Pons (tissue), 1 donor: ENCODE data around the gene CIB4.
"Not testable (repeated sequence)": the region's sequence is repeated elsewhere in the genome, so short reads cannot be mapped to it uniquely, and the experiment has no call there.

Experiments
- DNase-seq: peaks from one replicate; pipeline ENCODE4 v3.0.0-alpha.2; 2016; ENCODE audit warnings: low spot score

The CIB4 gene

DNA sequence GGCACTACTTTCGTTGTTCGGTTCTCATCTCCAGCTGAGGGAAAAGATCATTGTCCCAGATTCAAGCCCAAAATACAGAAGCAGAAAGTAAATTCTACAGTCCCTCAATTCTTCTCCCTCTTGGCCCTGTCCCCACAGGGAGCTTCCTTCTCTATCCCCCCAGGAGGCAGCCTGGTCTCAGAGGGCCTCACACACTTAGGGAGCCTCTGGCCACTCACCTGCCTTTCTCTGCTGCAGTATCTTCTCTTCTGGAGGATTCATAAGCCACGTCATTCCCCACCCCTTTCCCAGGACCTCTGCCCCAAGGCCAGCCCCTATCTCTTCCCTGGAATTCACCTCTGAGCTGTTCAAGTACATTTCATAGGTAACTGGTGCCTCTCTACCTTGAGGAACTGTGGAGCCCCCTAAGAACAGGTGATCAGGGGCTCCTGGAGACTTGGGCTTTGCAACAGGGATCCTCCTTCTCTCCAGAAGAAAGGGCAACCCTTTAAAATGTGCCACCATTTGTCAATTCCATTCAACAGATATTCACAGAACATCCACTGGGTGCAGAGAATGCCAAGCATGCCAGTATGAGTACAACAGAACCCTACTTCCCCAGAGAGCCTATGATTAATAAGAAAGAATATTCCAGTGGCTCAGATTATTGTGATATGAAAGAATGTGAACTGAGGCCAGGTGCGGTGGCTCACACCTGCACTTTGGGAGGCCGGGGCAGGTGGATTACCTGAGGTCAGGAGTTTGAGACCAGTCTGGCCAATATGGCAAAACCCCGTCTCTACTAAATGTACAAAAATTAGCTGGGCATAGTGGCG lies 72.9 kb downstream of the CIB4 start:
- no peak for DNase-seq

DNA sequence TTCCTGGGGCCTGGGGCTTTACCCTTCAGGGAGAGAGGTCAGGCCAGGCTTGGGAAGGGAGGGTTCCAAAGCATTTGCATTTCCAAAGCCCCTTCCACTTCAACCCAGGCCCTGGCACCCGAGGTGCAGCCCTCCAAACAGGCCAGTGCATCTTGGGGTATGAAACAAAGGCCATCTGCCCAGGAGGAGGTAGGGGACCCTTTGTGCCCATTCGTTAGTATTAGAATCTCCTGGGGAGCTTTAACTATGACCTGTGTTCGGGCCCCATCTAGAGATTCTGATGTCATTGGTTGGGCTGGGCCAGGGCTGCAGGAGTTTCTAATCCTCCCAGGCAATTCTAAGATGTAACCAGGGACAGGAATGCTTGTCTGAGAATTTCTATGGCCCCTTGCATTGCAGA lies 73.6 kb downstream of the CIB4 start:
- DNase-seq = no peak

GRCh38 chr2:26566731-26567130 lies 74.4 kb downstream of the CIB4 start:
- DNase-seq = not testable (repeated sequence)

DNA sequence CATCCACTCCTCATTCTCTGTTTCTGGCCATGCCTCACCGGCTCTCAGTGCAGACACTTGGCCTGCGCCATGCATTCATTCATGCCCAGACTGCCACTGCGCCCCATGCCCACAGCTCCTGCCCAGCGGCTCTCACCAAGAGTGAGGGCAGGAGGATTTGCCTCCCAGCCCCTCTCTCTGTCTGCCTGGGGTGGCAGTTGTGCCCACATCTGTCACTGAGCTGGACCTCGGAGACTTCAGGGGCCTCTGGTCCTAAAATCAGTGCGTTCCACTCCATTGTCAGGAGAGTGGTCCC lies 75.1 kb downstream of the CIB4 start:
- DNase-seq = no peak

- DNase-seq = no peak
Observed at GRCh38 chr2:26564121-26564644, 77.0 kb downstream of the CIB4 start.

DNA sequence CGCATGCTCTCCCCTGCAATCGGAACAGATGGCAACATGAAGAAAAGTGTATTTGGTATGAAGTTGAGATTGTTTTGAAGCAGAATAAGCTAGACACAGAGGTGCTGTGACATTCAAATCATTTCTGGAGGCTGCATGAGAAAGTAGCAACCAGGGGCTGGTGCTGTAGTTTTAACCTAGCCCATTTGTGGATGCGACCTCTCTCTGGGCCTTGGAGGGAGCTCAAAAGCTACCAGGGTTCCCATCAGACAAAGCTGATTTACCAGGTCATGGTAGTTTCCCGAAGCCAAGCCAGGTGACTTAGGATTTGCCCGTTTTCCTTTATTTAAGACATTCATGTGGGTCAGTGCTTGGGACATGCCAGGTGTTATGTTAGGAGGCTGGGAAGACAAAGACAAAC lies 77.5 kb downstream of the CIB4 start:
- DNase-seq = no peak

- DNase-seq = peak; percentile 19
Observed at GRCh38 chr2:26562811-26563645, 78.1 kb downstream of the CIB4 start.

DNA sequence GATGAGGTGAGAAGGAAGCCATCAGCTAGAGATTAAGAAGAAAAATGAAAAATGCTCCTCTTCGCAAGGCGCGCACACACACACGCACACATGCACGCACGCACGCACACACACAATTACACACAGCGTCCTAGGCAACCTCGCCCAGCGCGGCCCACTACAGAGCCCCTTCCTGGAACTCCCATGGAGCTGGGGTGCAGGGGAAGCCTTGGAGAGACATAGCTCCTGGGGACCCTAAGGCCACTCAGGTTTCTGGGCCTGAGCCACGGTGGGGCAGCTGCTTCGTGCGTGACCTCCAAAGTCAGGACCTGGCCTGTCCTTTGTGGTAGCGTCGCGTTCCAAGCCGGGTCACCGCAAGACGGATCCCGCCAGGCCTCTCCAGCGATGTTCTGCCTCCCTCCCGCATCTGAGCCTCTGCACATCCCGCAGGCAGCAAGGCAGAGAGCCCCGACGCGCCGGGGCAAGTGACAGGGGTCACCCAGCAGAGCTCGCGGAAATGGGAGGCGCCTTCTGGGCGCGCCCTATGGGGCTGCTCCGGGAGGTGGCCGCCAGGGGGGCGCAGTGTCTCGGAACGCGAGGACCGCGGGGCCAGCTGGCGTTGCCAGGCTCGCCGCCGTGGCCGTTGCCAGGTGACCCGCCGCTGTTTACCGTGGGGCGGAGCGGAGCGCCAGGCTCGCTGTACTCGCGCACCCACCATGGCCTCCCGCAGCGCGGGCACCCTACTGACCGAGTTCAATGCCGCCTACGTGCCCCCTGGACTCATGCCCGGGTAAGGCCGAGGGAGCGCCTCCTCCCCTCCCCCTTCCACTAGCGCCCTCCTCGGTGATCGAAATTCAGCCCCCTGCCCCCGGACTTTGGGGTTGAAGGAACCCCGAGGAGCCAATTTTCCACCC lies 79.0 kb downstream of the CIB4 start:
- DNase-seq = no peak

GRCh38 chr2:26561376-26561775 lies 79.8 kb downstream of the CIB4 start:
- DNase-seq = no peak

DNA sequence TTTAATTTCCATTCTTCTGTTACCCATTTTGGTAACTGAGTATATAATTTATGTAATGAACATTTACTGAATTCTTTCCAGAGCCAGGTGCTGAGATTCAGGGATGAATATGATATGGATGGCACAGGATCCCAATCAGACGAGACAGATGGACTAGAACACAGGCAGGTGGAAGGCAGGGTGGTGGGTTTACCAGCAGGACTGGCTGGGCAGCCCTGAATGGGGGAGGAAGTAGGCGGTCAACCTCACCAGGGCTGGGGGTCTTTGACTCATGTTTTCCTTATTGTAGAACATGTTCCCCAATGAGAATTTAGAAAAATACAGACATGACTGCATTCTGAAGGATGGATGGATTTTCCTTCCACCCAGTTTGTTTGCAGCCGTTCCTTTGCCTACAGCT lies 80.3 kb downstream of the CIB4 start:
- DNase-seq = no peak

DNA sequence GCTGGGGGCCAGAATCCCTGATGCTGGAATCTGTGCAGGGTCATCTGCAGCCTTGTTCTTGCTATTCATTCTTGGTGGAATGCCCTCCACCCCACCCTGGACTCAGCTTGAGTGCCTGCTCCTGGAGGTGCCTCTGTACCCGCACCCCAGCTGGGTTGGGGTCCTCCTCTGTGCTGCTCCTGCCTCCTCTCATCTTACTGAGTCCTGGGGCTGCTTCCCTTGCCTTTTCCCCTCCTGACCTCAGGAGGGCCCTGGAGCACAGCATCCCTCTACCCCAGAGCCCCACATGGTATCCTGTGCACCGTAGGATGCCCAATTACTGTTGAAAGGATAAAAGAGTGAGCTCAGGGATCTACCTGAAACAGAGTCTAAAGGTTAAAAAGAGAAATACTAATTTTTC lies 81.6 kb downstream of the CIB4 start:
- no peak for DNase-seq

- no peak for DNase-seq
Observed at GRCh38 chr2:26559044-26559405, 82.1 kb downstream of the CIB4 start.

- no peak for DNase-seq
Observed at GRCh38 chr2:26558271-26559043, 82.7 kb downstream of the CIB4 start.

DNA sequence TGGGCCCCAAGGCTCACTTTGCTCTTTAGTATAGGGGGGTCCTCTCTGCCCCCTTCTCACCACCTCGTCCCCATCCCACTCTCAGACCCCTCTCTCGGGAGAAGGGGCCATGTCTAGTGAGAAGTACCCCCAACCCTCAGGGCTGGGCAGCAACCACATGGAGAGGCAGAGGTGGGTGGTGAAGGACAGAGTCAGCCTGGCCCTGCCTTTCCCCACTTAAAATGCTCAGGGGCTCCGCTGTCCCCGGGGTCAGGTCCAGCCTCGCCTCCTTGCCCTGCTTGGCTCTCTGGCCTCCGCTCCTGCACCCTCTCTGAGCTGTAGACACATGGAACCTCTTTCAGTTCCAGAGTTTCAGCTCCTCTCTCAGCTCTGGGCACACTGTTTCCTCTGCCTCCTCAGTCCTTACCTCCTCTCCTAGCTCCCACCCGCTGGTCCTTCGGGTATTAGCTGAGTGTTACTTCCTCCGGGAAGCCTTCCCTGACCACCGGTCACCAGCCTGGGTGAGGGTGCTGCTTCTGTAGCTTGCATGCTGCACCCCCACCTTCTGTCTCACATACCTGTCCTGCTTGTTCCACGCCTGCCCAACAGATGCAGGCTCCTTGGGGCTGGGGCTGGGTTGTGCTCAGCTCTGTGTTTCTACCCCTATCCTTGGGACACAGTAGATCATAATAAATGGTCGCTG lies 83.8 kb downstream of the CIB4 start:
- no peak for DNase-seq

- no peak for DNase-seq
Observed at GRCh38 chr2:26556309-26557243, 84.6 kb downstream of the CIB4 start.

DNA sequence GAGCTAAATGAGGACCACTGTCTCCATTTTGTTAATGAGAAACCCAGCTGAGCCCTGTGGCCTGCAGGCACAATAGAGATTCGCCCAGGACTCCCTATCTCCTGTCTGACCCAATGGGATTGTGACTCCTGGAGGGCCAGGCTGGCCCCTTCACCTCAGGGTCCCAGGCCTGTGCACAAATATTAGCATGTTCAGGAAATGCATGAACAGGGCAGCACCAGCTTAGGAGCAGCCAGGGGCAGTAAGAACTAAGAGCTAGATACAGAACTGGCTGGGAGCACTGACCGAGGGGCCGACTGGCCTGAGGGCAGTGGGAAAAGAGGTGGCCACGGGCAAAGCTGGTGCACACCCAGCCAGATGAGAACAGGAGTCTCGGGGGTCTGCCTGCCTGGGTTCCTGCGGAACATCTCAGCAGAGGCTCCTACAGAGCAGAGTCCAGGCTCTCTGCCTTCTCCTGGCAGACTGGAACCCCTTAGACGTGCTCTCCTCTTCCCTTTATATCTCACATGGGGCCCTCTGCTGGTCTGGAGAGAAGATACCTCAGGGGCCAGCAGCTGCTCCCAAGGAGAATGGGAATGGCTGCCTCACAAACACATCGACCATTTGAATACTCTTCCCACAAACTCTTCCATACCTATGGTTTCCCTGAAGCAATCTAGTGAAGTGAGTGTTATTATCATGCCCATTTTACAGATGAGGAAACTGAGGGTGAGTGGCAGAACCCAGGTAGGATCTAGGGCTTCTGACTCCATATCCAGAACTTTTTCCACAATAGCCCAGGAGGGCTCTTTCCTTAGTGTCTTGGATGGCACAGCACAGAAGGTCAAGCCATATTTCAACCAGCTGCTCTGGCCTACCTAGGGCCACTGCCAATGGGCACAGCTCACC lies 85.7 kb downstream of the CIB4 start:
- no peak for DNase-seq

GRCh38 chr2:26552641-26553374 lies 88.4 kb downstream of the CIB4 start:
- DNase-seq = no peak
